Stimulated activated naive CD8-positive, alpha-beta T cell treated with anti-CD3 and anti-CD28 coated beads, Interleukin-15, Interleukin-2, amounts not matched to agents 100 ng/mL and 50 ng/mL, for 24 hours (primary cell): ENCODE results near the gene CLSTN2.

ENCODE experiments used
- H3K27ac Mint-ChIP-seq: one replicate; pipeline ENCODE4 v1.8.0; 2021; ENCODE audit warnings: mild to moderate bottlenecking, mixed read lengths
- H3K27me3 Mint-ChIP-seq: one replicate; pipeline ENCODE4 v1.8.0; 2021; ENCODE audit warnings: mixed read lengths
- H3K36me3 Mint-ChIP-seq: one replicate; pipeline ENCODE4 v1.8.0; 2021; ENCODE audit warnings: low read depth, mixed read lengths
- H3K4me1 Mint-ChIP-seq: one replicate; pipeline ENCODE4 v1.8.0; 2021; ENCODE audit warnings: low read depth, mixed read lengths
- H3K4me3 Mint-ChIP-seq: one replicate; pipeline ENCODE4 v1.8.0; 2021; ENCODE audit warnings: mild to moderate bottlenecking, mixed read lengths
- H3K9me3 Mint-ChIP-seq: one replicate; pipeline ENCODE4 v1.8.0; 2021; ENCODE audit warnings: mixed read lengths

Gene CLSTN2

GRCh38 chr3:140077406-140077805, 142.4 kb downstream of the CLSTN2 start:
- Mint-ChIP-seq H3K27ac (no peak overlapping the region), H3K4me3 (no peak overlapping the region), H3K9me3 (peaks cover 3% of the 10 kb centered on the region), H3K27me3 (peaks cover 9% of the 10 kb centered on the region), H3K4me1 (no peaks in the 10 kb centered on the region), H3K36me3 (no peaks in the 10 kb centered on the region)

DNA sequence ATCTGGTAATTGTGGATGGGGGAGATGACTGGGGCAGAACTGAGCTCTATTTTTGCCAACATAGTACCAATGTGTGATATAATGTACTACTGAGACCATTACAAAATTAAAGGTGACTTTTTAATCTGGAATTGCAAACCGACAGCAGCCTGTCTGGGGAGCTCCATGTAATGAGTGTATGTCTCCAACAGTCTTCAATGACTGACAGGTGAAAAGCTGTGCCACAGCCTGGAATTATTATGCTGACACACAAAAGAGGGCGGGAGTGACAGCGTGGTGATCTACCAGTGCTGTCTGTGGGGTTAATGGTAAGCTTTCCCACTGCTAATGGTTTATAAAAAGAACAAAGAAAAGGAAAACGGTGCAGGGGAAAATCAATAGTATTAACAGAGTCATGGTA, 143.4 kb downstream of the CLSTN2 start:
- Mint-ChIP-seq H3K4me1 (no peaks in the 10 kb centered on the region), H3K9me3 (peaks cover 3% of the 10 kb centered on the region), H3K27me3 (peaks cover 12% of the 10 kb centered on the region), H3K36me3 (no peaks in the 10 kb centered on the region), H3K4me3 (no peak overlapping the region), H3K27ac (no peak overlapping the region)

GRCh38 chr3:140078940-140079339, 144.0 kb downstream of the CLSTN2 start:
- Mint-ChIP-seq H3K27me3 (peaks cover 12% of the 10 kb centered on the region), H3K4me3 (no peak overlapping the region), H3K4me1 (no peaks in the 10 kb centered on the region), H3K27ac (no peak overlapping the region), H3K9me3 (peaks cover 3% of the 10 kb centered on the region), H3K36me3 (no peaks in the 10 kb centered on the region)

DNA sequence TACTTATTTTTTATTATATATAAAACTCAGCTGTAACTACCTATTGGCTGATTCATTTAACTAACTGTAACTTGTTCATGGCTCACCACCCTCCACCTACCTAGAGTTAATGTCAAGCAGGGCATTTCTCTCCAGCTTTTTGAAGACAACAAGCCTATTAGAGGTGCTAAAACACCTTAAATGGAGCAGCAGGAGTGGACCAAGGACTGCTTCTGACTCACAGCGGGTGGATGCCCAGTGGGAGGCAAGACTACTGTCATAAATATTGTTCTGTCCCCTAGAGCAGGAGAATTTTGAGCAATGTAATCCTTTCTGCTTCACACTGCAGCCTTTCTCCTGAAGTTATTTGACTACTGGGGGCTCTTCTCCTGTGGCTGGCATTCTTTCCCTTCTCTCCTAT, 146.9 kb downstream of the CLSTN2 start:
- H3K4me1 Mint-ChIP-seq = no peaks in the 10 kb centered on the region
- peaks cover 3% of the 10 kb centered on the region for H3K9me3 Mint-ChIP-seq
- H3K27ac Mint-ChIP-seq = no peak overlapping the region
- no peaks in the 10 kb centered on the region for H3K36me3 Mint-ChIP-seq
- peaks cover 16% of the 10 kb centered on the region for H3K27me3 Mint-ChIP-seq
- no peak overlapping the region for H3K4me3 Mint-ChIP-seq

- no peak overlapping the region for H3K4me3 Mint-ChIP-seq
- H3K36me3 Mint-ChIP-seq = no peaks in the 10 kb centered on the region
- H3K27ac Mint-ChIP-seq = no peak overlapping the region
- no peaks in the 10 kb centered on the region for H3K4me1 Mint-ChIP-seq
- H3K27me3 Mint-ChIP-seq = peaks cover 11% of the 10 kb centered on the region
- H3K9me3 Mint-ChIP-seq = no peaks in the 10 kb centered on the region
Measured at GRCh38 chr3:140085001-140085400, 150.0 kb downstream of the CLSTN2 start.

DNA sequence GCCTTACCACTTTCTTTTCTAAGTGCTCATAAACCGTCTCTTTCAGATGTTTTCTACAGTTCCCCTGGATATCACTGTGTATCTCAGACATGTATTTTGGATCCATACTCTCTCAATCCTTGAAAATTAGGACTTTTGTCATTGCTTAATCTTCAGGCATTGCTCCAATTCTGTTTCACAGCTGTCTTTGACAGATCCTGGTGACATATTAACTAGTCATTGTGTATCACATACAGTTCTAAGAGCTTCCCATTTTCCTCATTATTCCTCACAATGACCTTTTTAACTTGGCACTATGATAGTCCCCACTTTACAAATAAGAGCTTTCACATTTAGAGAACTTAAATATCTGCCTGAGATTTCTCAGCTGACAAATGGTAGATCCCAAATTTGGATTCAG, 151.7 kb downstream of the CLSTN2 start:
- no peaks in the 10 kb centered on the region for H3K4me1 Mint-ChIP-seq
- H3K27ac Mint-ChIP-seq = no peak overlapping the region
- no peaks in the 10 kb centered on the region for H3K36me3 Mint-ChIP-seq
- H3K27me3 Mint-ChIP-seq = peaks cover 11% of the 10 kb centered on the region
- H3K4me3 Mint-ChIP-seq = no peak overlapping the region
- H3K9me3 Mint-ChIP-seq = no peaks in the 10 kb centered on the region

- no peaks in the 10 kb centered on the region for H3K4me1 Mint-ChIP-seq
- peaks cover 4% of the 10 kb centered on the region for H3K27me3 Mint-ChIP-seq
- H3K27ac Mint-ChIP-seq = no peak overlapping the region
- H3K4me3 Mint-ChIP-seq = no peak overlapping the region
- no peaks in the 10 kb centered on the region for H3K36me3 Mint-ChIP-seq
- no peaks in the 10 kb centered on the region for H3K9me3 Mint-ChIP-seq
Measured at GRCh38 chr3:140088058-140088457, 153.1 kb downstream of the CLSTN2 start.

DNA sequence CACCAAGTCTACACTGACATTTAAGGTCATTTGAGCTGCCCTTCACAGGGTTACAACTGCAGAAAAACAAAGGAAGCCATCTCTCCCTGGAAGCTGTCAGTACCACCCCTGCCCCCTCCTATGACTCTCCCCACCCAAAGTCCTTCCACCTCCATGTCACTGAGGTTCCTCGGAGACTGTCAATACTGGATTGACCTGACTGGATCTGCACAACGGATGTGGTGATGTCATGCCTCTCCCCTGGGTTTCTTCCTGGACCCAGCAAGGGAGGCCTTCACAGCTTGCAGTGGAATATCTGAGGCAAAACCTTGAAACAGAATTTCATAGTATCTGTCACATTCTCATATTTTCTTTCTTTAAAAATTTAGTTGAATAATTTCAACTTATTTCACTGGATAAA, 153.5 kb downstream of the CLSTN2 start:
- peaks cover 4% of the 10 kb centered on the region for H3K27me3 Mint-ChIP-seq
- H3K36me3 Mint-ChIP-seq = no peaks in the 10 kb centered on the region
- no peaks in the 10 kb centered on the region for H3K4me1 Mint-ChIP-seq
- H3K9me3 Mint-ChIP-seq = no peaks in the 10 kb centered on the region
- no peak overlapping the region for H3K4me3 Mint-ChIP-seq
- H3K27ac Mint-ChIP-seq = no peak overlapping the region

- H3K36me3 Mint-ChIP-seq = no peaks in the 10 kb centered on the region
- no peaks in the 10 kb centered on the region for H3K9me3 Mint-ChIP-seq
- H3K4me1 Mint-ChIP-seq = no peaks in the 10 kb centered on the region
- peaks cover 9% of the 10 kb centered on the region for H3K27me3 Mint-ChIP-seq
- no peak overlapping the region for H3K4me3 Mint-ChIP-seq
- H3K27ac Mint-ChIP-seq = no peak overlapping the region
Measured at GRCh38 chr3:140089403-140090072, 154.6 kb downstream of the CLSTN2 start.

- no peaks in the 10 kb centered on the region for H3K9me3 Mint-ChIP-seq
- no peaks in the 10 kb centered on the region for H3K36me3 Mint-ChIP-seq
- H3K27me3 Mint-ChIP-seq = peaks cover 9% of the 10 kb centered on the region
- no peak overlapping the region for H3K4me3 Mint-ChIP-seq
- no peaks in the 10 kb centered on the region for H3K4me1 Mint-ChIP-seq
- no peak overlapping the region for H3K27ac Mint-ChIP-seq
Measured at GRCh38 chr3:140091143-140091542, 156.2 kb downstream of the CLSTN2 start.

DNA sequence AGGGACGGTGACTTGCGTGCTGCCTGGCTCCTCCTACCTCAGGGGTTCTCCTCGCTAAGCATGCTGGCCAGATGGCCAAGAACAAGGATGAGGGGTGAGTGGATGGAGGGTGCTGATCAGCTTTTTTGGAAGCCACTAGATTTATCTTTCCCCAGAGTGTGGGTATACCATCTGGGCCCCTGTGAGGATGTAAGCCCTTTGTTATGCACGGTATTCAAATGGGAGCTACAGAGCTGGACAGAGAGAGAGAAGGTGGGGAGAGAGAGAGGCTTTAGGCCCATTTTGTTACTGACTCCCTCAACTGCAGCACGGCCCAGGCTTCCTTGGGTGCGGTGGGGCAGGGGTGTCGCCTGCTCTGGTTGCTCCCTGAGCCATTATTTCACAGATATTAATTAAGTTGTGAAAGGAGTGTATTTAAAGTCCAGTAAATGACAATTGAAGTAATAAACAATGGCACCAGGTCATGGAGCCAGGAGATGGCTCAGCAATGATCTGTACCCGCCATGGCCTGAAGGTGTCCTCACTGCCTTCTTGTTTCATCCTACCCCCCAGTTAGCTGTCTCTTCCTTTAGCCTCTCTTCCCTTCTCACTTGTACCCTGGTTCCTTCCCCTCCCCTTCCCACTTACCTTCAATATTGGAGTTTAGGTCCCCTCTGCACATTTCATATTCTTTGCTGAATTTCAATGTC, 158.0 kb downstream of the CLSTN2 start:
- no peak overlapping the region for H3K27ac Mint-ChIP-seq
- H3K9me3 Mint-ChIP-seq = no peaks in the 10 kb centered on the region
- peaks cover 5% of the 10 kb centered on the region for H3K27me3 Mint-ChIP-seq
- H3K4me1 Mint-ChIP-seq = no peaks in the 10 kb centered on the region
- H3K4me3 Mint-ChIP-seq = no peak overlapping the region
- H3K36me3 Mint-ChIP-seq = no peaks in the 10 kb centered on the region

GRCh38 chr3:140093742-140094141, 158.8 kb downstream of the CLSTN2 start:
- H3K27ac Mint-ChIP-seq = no peak overlapping the region

DNA sequence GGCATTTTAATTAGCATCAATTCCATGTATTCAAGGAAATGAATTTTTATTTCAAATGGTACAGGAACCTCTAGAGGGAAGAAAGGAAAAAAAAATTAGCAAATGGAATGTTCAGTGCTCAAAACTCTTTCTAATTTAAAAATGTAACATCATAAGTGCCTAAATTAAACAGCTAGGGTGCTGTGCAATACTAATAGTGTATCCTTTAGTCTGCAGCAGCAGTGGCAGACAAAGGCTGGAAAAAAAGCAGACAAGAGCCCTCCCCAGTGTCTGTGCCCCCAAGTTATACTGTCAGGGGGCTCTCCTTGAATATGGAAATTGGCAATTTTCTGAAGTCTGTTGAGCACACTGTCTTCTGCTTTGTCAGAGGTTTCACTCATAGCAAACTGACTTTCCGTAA, 159.5 kb downstream of the CLSTN2 start:
- no peaks in the 10 kb centered on the region for H3K9me3 Mint-ChIP-seq
- H3K27ac Mint-ChIP-seq = no peak overlapping the region
- H3K36me3 Mint-ChIP-seq = no peaks in the 10 kb centered on the region
- peaks cover 5% of the 10 kb centered on the region for H3K27me3 Mint-ChIP-seq
- H3K4me1 Mint-ChIP-seq = no peaks in the 10 kb centered on the region
- H3K4me3 Mint-ChIP-seq = no peak overlapping the region

More at GRCh38 chr3:140093742-140094141, 158.8 kb downstream of the CLSTN2 start:
- Mint-ChIP-seq H3K4me1 (no peaks in the 10 kb centered on the region), H3K9me3 (no peaks in the 10 kb centered on the region), H3K4me3 (no peak overlapping the region), H3K36me3 (no peaks in the 10 kb centered on the region), H3K27me3 (peaks cover 5% of the 10 kb centered on the region)

- Mint-ChIP-seq H3K9me3 (no peaks in the 10 kb centered on the region), H3K36me3 (no peaks in the 10 kb centered on the region), H3K27me3 (peaks cover 5% of the 10 kb centered on the region), H3K27ac (no peak overlapping the region), H3K4me3 (no peak overlapping the region), H3K4me1 (no peaks in the 10 kb centered on the region)
Measured at GRCh38 chr3:140096037-140096436, 161.1 kb downstream of the CLSTN2 start.

GRCh38 chr3:140097874-140098635, 163.1 kb downstream of the CLSTN2 start:
- Mint-ChIP-seq H3K4me3 (no peak overlapping the region), H3K4me1 (no peaks in the 10 kb centered on the region), H3K27ac (no peak overlapping the region), H3K36me3 (no peaks in the 10 kb centered on the region), H3K27me3 (peaks cover 5% of the 10 kb centered on the region), H3K9me3 (no peaks in the 10 kb centered on the region)
